ENCODE results near the gene QKI. TPM values are rescaled to one million over a fixed set of nuclear protein-coding genes. Genes with fewer than 3 reads are reported as not detected.

The QKI gene
- total and polyA plus RNA-seq, 2 donors (not counting 3 experiments of a cell fraction or from before 2014, with no cell fraction given): 178 to 232 TPM

DNA sequence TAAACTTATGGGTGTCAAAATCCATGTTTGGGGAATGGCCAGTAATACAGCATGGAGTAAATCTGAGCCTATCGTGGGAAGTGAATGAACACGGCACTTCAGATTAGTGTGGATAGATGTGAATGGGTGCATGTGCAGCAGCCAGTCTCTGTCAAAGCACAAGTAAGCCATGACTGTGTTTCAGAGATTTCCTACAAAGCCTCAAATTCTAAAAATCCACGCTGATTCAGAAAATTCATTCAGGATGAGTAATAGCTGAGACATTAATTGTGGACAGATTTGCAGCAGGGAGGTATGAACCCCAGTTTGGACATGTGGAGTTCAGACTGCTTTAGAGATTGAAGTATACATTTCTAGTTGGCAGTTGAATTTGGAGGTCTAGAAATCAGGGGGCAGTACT is 115.1 kb downstream of the QKI start:
- FAIRE-seq (peak; percentile 79), DNase-seq (ENCODE audit: low read depth, low spot score) (peak; percentile 50)
- Histone ChIP-seq H2AFZ (ENCODE audit: low read depth, low read length) (no peak overlapping the region), H3K79me2 (ENCODE audit: control insufficient read depth, insufficient read depth, low read length) (peaks cover 97% of the 10 kb centered on the region), H3K4me2 (ENCODE audit: insufficient read depth, low read length) (no peak overlapping the region), H3K9me1 (replicated peaks; ENCODE audit: control insufficient read depth, extremely low read depth, insufficient read depth, low read length) (peaks cover 5% of the 10 kb centered on the region), H4K20me1 (replicated peaks; ENCODE audit: control insufficient read depth, extremely low read depth, insufficient read depth, low read length) (peaks cover 28% of the 10 kb centered on the region), H3K27ac (ENCODE audit: insufficient read depth, low read depth, low read length) (no peak overlapping the region), H3K36me3 (ENCODE audit: control insufficient read depth in 2 of 2, extremely low read depth in 1 of 2, insufficient read depth in 2 of 2, low read length in 2 of 2) (no peaks in the 10 kb centered on the region), H3K9me3 (replicated peaks; ENCODE audit: control insufficient read depth, insufficient read depth, low read length) (no peaks in the 10 kb centered on the region), H3K4me3 (replicated peaks in 1 of 3; ENCODE audit: insufficient read depth in 1 of 3, low read depth in 1 of 3, low read length in 3 of 3) (no peak overlapping the region), H3K9ac (replicated peaks; ENCODE audit: extremely low read depth, insufficient read depth, low read length) (no peak overlapping the region), H3K4me1 (ENCODE audit: control insufficient read depth, extremely low read depth, insufficient read depth, low read length) (peaks cover 14% of the 10 kb centered on the region), H3K27me3 (ENCODE audit: control insufficient read depth in 2 of 2, insufficient read depth in 2 of 2, low read length in 2 of 2) (no peaks in the 10 kb centered on the region)
- BruUV-seq (replicated peaks): no TSS peak
- TF ChIP-seq GATA2 (IDR thresholded peaks at IDR 0.05; ENCODE audit: insufficient read depth, insufficient read length, low read depth, low read length) (no peak), FOS (IDR thresholded peaks at IDR 0.05; ENCODE audit: borderline replicate concordance, insufficient read depth, low read length) (peak; percentile 72), EZH2 (IDR thresholded peaks at IDR 0.05; ENCODE audit: borderline replicate concordance, low read depth, low read length, severe bottlenecking) (no peak), POLR2A (IDR thresholded peaks at IDR 0.05; ENCODE audit: low read depth, low read length) (no peak), MYC (IDR thresholded peaks at IDR 0.05; ENCODE audit: low read depth, low read length) (no peak), JUN (IDR thresholded peaks at IDR 0.05; ENCODE audit: borderline replicate concordance, insufficient read depth, insufficient read length, low read depth) (peak; percentile 23)
- intact Hi-C loops (cut with micrococcal nuclease): no loop called here
- dilution Hi-C loops (cut with MboI; ENCODE audit: extremely low pct_ligation_motif_present, low sequenced_read_pairs): no loop called here
- POLR2A ChIA-PET: no interaction called here
- CTCF ChIA-PET: interaction anchor here (0.7 to 2.6 kb wide), 3 partner anchors 10 to 25 kb away, joined by 3 to 8 read pairs (median 4); no protein-coding TSS in a partner anchor

DNA sequence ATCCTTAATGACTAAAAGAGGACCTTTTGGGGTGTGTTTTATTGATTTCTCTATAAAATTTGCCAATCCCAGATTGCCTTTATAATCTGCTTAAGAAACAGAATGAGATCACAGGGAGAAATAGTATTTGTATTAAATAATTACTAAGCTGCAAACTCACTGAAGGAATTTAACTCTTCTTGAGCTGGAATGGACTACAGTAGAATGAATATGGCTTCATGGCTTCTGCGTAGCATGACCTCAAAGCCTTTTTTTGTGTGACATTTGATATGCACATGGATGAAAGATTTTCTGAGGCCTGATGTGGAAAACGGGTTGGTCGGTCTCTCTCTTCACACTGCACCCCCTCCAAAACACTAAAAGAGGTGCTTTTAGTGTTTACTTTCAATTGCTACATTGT is 115.9 kb downstream of the QKI start:
- H3K4me1 ChIP-seq (ENCODE audit: control insufficient read depth, extremely low read depth, insufficient read depth, low read length): peaks cover 14% of the 10 kb centered on the region
- H4K20me1 ChIP-seq (replicated peaks; ENCODE audit: control insufficient read depth, extremely low read depth, insufficient read depth, low read length): peaks cover 28% of the 10 kb centered on the region
- no peak overlapping the region for H3K9ac ChIP-seq (replicated peaks; ENCODE audit: extremely low read depth, insufficient read depth, low read length)
- intact Hi-C loops (cut with micrococcal nuclease) (no loop called here), dilution Hi-C loops (cut with MboI; ENCODE audit: extremely low pct_ligation_motif_present, low sequenced_read_pairs) (no loop called here)
- H3K27ac ChIP-seq (ENCODE audit: insufficient read depth, low read depth, low read length): no peak overlapping the region
- TF ChIP-seq JUN (IDR thresholded peaks at IDR 0.05; ENCODE audit: borderline replicate concordance, insufficient read depth, insufficient read length, low read depth) (no peak), EZH2 (IDR thresholded peaks at IDR 0.05; ENCODE audit: borderline replicate concordance, low read depth, low read length, severe bottlenecking) (no peak), GATA2 (IDR thresholded peaks at IDR 0.05; ENCODE audit: insufficient read depth, insufficient read length, low read depth, low read length) (no peak)
- TF ChIP-seq, protein P1, sequence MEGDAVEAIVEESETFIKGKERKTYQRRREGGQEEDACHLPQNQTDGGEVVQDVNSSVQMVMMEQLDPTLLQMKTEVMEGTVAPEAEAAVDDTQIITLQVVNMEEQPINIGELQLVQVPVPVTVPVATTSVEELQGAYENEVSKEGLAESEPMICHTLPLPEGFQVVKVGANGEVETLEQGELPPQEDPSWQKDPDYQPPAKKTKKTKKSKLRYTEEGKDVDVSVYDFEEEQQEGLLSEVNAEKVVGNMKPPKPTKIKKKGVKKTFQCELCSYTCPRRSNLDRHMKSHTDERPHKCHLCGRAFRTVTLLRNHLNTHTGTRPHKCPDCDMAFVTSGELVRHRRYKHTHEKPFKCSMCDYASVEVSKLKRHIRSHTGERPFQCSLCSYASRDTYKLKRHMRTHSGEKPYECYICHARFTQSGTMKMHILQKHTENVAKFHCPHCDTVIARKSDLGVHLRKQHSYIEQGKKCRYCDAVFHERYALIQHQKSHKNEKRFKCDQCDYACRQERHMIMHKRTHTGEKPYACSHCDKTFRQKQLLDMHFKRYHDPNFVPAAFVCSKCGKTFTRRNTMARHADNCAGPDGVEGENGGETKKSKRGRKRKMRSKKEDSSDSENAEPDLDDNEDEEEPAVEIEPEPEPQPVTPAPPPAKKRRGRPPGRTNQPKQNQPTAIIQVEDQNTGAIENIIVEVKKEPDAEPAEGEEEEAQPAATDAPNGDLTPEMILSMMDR (IDR thresholded peaks at IDR 0.05; ENCODE audit: extremely low read depth in 1 of 2, insufficient read depth in 1 of 2, low read depth in 1 of 2, low read length in 2 of 2): no peak
- TF ChIP-seq, protein P2, sequence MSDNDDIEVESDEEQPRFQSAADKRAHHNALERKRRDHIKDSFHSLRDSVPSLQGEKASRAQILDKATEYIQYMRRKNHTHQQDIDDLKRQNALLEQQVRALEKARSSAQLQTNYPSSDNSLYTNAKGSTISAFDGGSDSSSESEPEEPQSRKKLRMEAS (IDR thresholded peaks at IDR 0.05; ENCODE audit: insufficient read depth, insufficient read length): no peak
- ChIA-PET POLR2A (no interaction called here), CTCF (no interaction called here)
- H3K27me3 ChIP-seq (ENCODE audit: control insufficient read depth in 2 of 2, insufficient read depth in 2 of 2, low read length in 2 of 2): no peaks in the 10 kb centered on the region
- peaks cover 96% of the 10 kb centered on the region for H3K79me2 ChIP-seq (ENCODE audit: control insufficient read depth, insufficient read depth, low read length)
- no peak overlapping the region for H3K4me2 ChIP-seq (ENCODE audit: insufficient read depth, low read length)
- H3K9me3 ChIP-seq (replicated peaks; ENCODE audit: control insufficient read depth, insufficient read depth, low read length): no peaks in the 10 kb centered on the region
- H3K4me3 ChIP-seq (replicated peaks in 1 of 3; ENCODE audit: insufficient read depth in 1 of 3, low read depth in 1 of 3, low read length in 3 of 3): no peak overlapping the region
- no peaks in the 10 kb centered on the region for H3K36me3 ChIP-seq (ENCODE audit: control insufficient read depth in 2 of 2, extremely low read depth in 1 of 2, insufficient read depth in 2 of 2, low read length in 2 of 2)
- H3K9me1 ChIP-seq (replicated peaks; ENCODE audit: control insufficient read depth, extremely low read depth, insufficient read depth, low read length): peaks cover 5% of the 10 kb centered on the region
- DNase-seq (ENCODE audit: low read depth, low spot score): no peak
- no peak overlapping the region for H2AFZ ChIP-seq (ENCODE audit: low read depth, low read length)
- BruUV-seq (replicated peaks): no TSS peak
- FAIRE-seq: no peak

Data from endothelial cell of umbilical vein (primary cell).